ENCODE results near the gene BRPF3.

BRPF3 gene

GRCh38 chr6:36196113-36196879, at the start of gene BRPF3:
BRPF3 (plus strand) TSS chr6:36196744; CDS start chr6:36200323, 3,579 bp downstream.
- ATAC-seq: peak; percentile 64 to 70

- no peak for ATAC-seq
Observed at GRCh38 chr6:36147294-36147693, 49.2 kb upstream of the BRPF3 start.

GRCh38 chr6:36149476-36149875, 47.1 kb upstream of the BRPF3 start:
- ATAC-seq: no peak

GRCh38 chr6:36150283-36150682, 46.3 kb upstream of the BRPF3 start:
- ATAC-seq: no peak

- ATAC-seq: no peak
Observed at GRCh38 chr6:36154286-36154685, 42.3 kb upstream of the BRPF3 start.

GRCh38 chr6:36155662-36156061, 40.9 kb upstream of the BRPF3 start:
- ATAC-seq: no peak

- ATAC-seq: no peak
Observed at GRCh38 chr6:36160147-36160760, 36.3 kb upstream of the BRPF3 start.

GRCh38 chr6:36169023-36170007, 27.2 kb upstream of the BRPF3 start:
- peak; percentile 72 to 73 for ATAC-seq

GRCh38 chr6:36170704-36171103, 25.8 kb upstream of the BRPF3 start:
- ATAC-seq: no peak

- ATAC-seq: no peak
Observed at GRCh38 chr6:36171573-36171972, 25.0 kb upstream of the BRPF3 start.

GRCh38 chr6:36177166-36177565, 19.4 kb upstream of the BRPF3 start:
- ATAC-seq: peak; percentile 44 to 66

- ATAC-seq: no peak
Observed at GRCh38 chr6:36178544-36178943, 18.0 kb upstream of the BRPF3 start.

GRCh38 chr6:36180126-36180525, 16.4 kb upstream of the BRPF3 start:
- no peak for ATAC-seq

- ATAC-seq: no peak
Observed at GRCh38 chr6:36184311-36184710, 12.2 kb upstream of the BRPF3 start.

GRCh38 chr6:36186199-36186598, 10.3 kb upstream of the BRPF3 start:
- no peak for ATAC-seq

- ATAC-seq: no peak
Observed at GRCh38 chr6:36187446-36187845, 9.1 kb upstream of the BRPF3 start.

GRCh38 chr6:36195471-36196112, 952 bp upstream of the BRPF3 start:
- ATAC-seq: no peak

GRCh38 chr6:36196880-36197548, 470 bp downstream of the BRPF3 start:
- ATAC-seq: peak; percentile 94 to 95

- ATAC-seq: no peak
Observed at GRCh38 chr6:36197739-36198221, 1.2 kb downstream of the BRPF3 start.

GRCh38 chr6:36198986-36199385, 2.4 kb downstream of the BRPF3 start:
- ATAC-seq: no peak

GRCh38 chr6:36200154-36200891, 3.8 kb downstream of the BRPF3 start:
- ATAC-seq: no peak

All from activated CD4-positive, CD25-positive, alpha-beta regulatory T cell treated with anti-CD3 and anti-CD28 coated beads, Interleukin-2, amount 50 U/mL, for 24 hours (primary cell).